Natural killer cell (primary cell): ENCODE measurements around the gene FPR3. TPM values are rescaled to one million over a fixed set of nuclear protein-coding genes. Genes with fewer than 3 reads are reported as not detected.
"Not testable (repeated sequence)": the region's sequence is repeated elsewhere in the genome, so short reads cannot be mapped to it uniquely, and the experiment has no call there.

Experiments
- ATAC-seq, 3 donors: fragments of 150-1000 bp in 2 of 3; fragments of 200-7000 bp in 1 of 3; cut with Tn5 transposase; 1 replicate in 1 of 3; 2 replicates in 2 of 3; pipeline ENCODE4 v1.10.0; 2021; ENCODE audit warnings: mild to moderate bottlenecking in 2 of 3, moderate library complexity in 2 of 3
- DNase-seq, 2 donors: peaks; one replicate each; pipeline versions ENCODE4 v3.0.0 to v3.0.0-alpha.2; 2013 to 2021; ENCODE audit warnings: mixed read lengths in 1 of 2
- H3K27ac ChIP-seq: one replicate; pipeline ENCODE4 v1.5.1; 2013; ENCODE audit warnings: mild to moderate bottlenecking, low read length
- H3K27me3 ChIP-seq: one replicate; pipeline ENCODE4 v1.6.1; 2013; ENCODE audit warnings: low read length; ENCODE audit not compliant: control insufficient read depth, insufficient read depth
- H3K36me3 ChIP-seq: one replicate; pipeline ENCODE4 v1.6.1; 2013; ENCODE audit warnings: low read length; ENCODE audit not compliant: control insufficient read depth, insufficient read depth
- H3K4me1 ChIP-seq: one replicate; pipeline ENCODE4 v1.6.1; 2013; ENCODE audit warnings: low read length; ENCODE audit not compliant: control insufficient read depth, insufficient read depth
- H3K4me3 ChIP-seq: one replicate; pipeline ENCODE4 v1.5.1; 2013; ENCODE audit warnings: low read length
- H3K9me3 ChIP-seq: one replicate; pipeline ENCODE4 v1.6.1; 2013; ENCODE audit warnings: low read length; ENCODE audit not compliant: control insufficient read depth, insufficient read depth
- H3K27ac Mint-ChIP-seq, 2 donors: one replicate each; pipeline ENCODE4 v1.8.0; 2022; ENCODE audit warnings: mild to moderate bottlenecking in 2 of 2, mixed read lengths in 2 of 2, moderate library complexity in 1 of 2
- H3K27me3 Mint-ChIP-seq, 2 donors: one replicate each; pipeline ENCODE4 v1.8.0; 2022; ENCODE audit warnings: low read depth in 2 of 2, mixed read lengths in 2 of 2
- H3K36me3 Mint-ChIP-seq: one replicate; pipeline ENCODE4 v1.8.0; 2022; ENCODE audit warnings: mixed read lengths
- H3K4me1 Mint-ChIP-seq, 2 donors: one replicate each; pipeline ENCODE4 v1.8.0; 2022; ENCODE audit warnings: mixed read lengths in 2 of 2
- H3K4me3 Mint-ChIP-seq: one replicate; pipeline ENCODE4 v1.8.0; 2022; ENCODE audit warnings: mild to moderate bottlenecking, moderate library complexity, mixed read lengths
- H3K9me3 Mint-ChIP-seq, 2 donors: one replicate each; pipeline ENCODE4 v1.8.0; 2022; ENCODE audit warnings: mixed read lengths in 2 of 2
- CTCF ChIP-seq: fragments of 200-600 bp; IDR thresholded peaks from one replicate; pipeline ENCODE4 v1.8.0; 2022; ENCODE audit warnings: antibody characterized with exemption
- WGBS: methylation state at CpG from one replicate; pipeline ENCODE4 v1.1.7; 2013; ENCODE audit warnings: missing lambda C conversion rate; ENCODE audit not compliant: insufficient coverage; 5-methylcytosine and 5-hydroxymethylcytosine counted together
- intact Hi-C: fragments of 100-400 bp; cut with micrococcal nuclease; formaldehyde crosslinking; loops from one replicate; pipeline ENCODE4 v1.14.2; 2022
- total RNA-seq, 4 donors: library from RNA; stranded (reverse); fragments of 120-200 nt in 1 of 4; gene quantifications; one replicate each; pipeline versions ENCODE4 v1.2.3 to v1.2.4, GENCODE V29; 2013 to 2022

The FPR3 gene
- total RNA-seq, 3 donors from 2014 or later (not counting 1 experiment from before 2014, with no cell fraction given), result 0.28 TPM; not detected in 2

- TF ChIP-seq CTCF, result no peak
- Histone ChIP-seq H3K36me3 (no peaks in the 10 kb centered on the region), H3K4me1 (no peaks in the 10 kb centered on the region), H3K27me3 (no peaks in the 10 kb centered on the region), H3K27ac (no peak overlapping the region), H3K4me3 (no peak overlapping the region), H3K9me3 (no peaks in the 10 kb centered on the region)
- DNase-seq (no peak), ATAC-seq (no peak)
- no peaks in the 10 kb centered on the region for H3K36me3 Mint-ChIP-seq
- no peak overlapping the region for H3K4me3 Mint-ChIP-seq
- peaks cover 2 to 5% of the 10 kb centered on the region in 2 donors for H3K9me3 Mint-ChIP-seq
- H3K4me1 Mint-ChIP-seq, result peaks cover 2 to 7% of the 10 kb centered on the region in 2 donors
- H3K27me3 Mint-ChIP-seq, result peaks cover 32 to 50% of the 10 kb centered on the region in 2 donors
- intact Hi-C loops, result no loop called here
- no peak overlapping the region for H3K27ac Mint-ChIP-seq
- WGBS, result 58% methylated on average over 1 of the region's 6 CpGs
These were observed 22.0 kb upstream of the FPR3 start for GRCh38 chr19:51772977-51773376.

- H3K9me3 Mint-ChIP-seq, H3K27ac Mint-ChIP-seq, H3K4me3 ChIP-seq, H3K36me3 Mint-ChIP-seq, H3K4me3 Mint-ChIP-seq, H3K27ac ChIP-seq, H3K9me3 ChIP-seq, H3K4me1 Mint-ChIP-seq, DNase-seq, ATAC-seq, H3K36me3 ChIP-seq, H3K4me1 ChIP-seq, H3K27me3 ChIP-seq: not testable (repeated sequence)
- peaks cover 26 to 56% of the 10 kb centered on the region in 2 donors for H3K27me3 Mint-ChIP-seq
- 91% methylated on average over 1 of the region's 1 CpG for WGBS
- intact Hi-C loops, result loop anchor here (5.0 kb wide), 1 partner anchor 461 kb away; no protein-coding TSS in a partner anchor
These were observed 18.4 kb upstream of the FPR3 start for GRCh38 chr19:51776561-51776960.

GRCh38 chr19:51777570-51778462, 17.1 kb upstream of the FPR3 start:
- no peak overlapping the region for H3K4me3 Mint-ChIP-seq
- no peaks in the 10 kb centered on the region for H3K36me3 Mint-ChIP-seq
- peak in 1 of 2 donors; percentile 79 for DNase-seq
- intact Hi-C loops, result loop anchor here (5.0 kb wide), 1 partner anchor 459 kb away; no protein-coding TSS in a partner anchor
- H3K4me1 Mint-ChIP-seq, result peaks cover 5% of the 10 kb centered on the region in 2 donors
- H3K27ac Mint-ChIP-seq, result no peak overlapping the region
- Histone ChIP-seq H3K9me3 (no peaks in the 10 kb centered on the region), H3K4me3 (no peak overlapping the region), H3K27ac (no peak overlapping the region), H3K36me3 (no peaks in the 10 kb centered on the region), H3K4me1 (no peaks in the 10 kb centered on the region), H3K27me3 (no peaks in the 10 kb centered on the region)
- TF ChIP-seq CTCF, result peak; percentile 60
- H3K9me3 Mint-ChIP-seq, result peaks cover 2 to 5% of the 10 kb centered on the region in 2 donors
- peaks cover 28 to 50% of the 10 kb centered on the region in 2 donors for H3K27me3 Mint-ChIP-seq
- 41% methylated on average over 23 of the region's 23 CpGs for WGBS
- ATAC-seq, result peak; percentile 29 to 71 (median 67)

- H3K27ac Mint-ChIP-seq, result no peak overlapping the region
- H3K9me3 Mint-ChIP-seq, result peaks cover 2 to 3% of the 10 kb centered on the region in 2 donors
- Histone ChIP-seq H3K4me1 (no peaks in the 10 kb centered on the region), H3K27me3 (no peaks in the 10 kb centered on the region), H3K9me3 (no peaks in the 10 kb centered on the region), H3K4me3 (no peak overlapping the region), H3K36me3 (no peaks in the 10 kb centered on the region), H3K27ac (no peak overlapping the region)
- H3K4me1 Mint-ChIP-seq, result peaks cover 5% of the 10 kb centered on the region in 2 donors
- H3K36me3 Mint-ChIP-seq, result no peaks in the 10 kb centered on the region
- TF ChIP-seq CTCF, result no peak
- ATAC-seq (no peak), DNase-seq (no peak)
- WGBS, result 80% methylated on average over 1 of the region's 1 CpG
- intact Hi-C loops, result loop anchor here (5.0 kb wide), 1 partner anchor 458 kb away; no protein-coding TSS in a partner anchor
- H3K4me3 Mint-ChIP-seq, result no peak overlapping the region
- H3K27me3 Mint-ChIP-seq, result peaks cover 25 to 44% of the 10 kb centered on the region in 2 donors
These were observed 15.8 kb upstream of the FPR3 start for GRCh38 chr19:51779181-51779580.
